GM19452 (cell line): ENCODE results near the gene ZNF592.

ENCODE experiments used
- ATAC-seq: cut with Tn5 transposase; IDR thresholded peaks from one replicate; pipeline ENCODE4 v1.9.1; 2021; ENCODE audit not compliant: unreplicated experiment

ZNF592 gene, protein sequence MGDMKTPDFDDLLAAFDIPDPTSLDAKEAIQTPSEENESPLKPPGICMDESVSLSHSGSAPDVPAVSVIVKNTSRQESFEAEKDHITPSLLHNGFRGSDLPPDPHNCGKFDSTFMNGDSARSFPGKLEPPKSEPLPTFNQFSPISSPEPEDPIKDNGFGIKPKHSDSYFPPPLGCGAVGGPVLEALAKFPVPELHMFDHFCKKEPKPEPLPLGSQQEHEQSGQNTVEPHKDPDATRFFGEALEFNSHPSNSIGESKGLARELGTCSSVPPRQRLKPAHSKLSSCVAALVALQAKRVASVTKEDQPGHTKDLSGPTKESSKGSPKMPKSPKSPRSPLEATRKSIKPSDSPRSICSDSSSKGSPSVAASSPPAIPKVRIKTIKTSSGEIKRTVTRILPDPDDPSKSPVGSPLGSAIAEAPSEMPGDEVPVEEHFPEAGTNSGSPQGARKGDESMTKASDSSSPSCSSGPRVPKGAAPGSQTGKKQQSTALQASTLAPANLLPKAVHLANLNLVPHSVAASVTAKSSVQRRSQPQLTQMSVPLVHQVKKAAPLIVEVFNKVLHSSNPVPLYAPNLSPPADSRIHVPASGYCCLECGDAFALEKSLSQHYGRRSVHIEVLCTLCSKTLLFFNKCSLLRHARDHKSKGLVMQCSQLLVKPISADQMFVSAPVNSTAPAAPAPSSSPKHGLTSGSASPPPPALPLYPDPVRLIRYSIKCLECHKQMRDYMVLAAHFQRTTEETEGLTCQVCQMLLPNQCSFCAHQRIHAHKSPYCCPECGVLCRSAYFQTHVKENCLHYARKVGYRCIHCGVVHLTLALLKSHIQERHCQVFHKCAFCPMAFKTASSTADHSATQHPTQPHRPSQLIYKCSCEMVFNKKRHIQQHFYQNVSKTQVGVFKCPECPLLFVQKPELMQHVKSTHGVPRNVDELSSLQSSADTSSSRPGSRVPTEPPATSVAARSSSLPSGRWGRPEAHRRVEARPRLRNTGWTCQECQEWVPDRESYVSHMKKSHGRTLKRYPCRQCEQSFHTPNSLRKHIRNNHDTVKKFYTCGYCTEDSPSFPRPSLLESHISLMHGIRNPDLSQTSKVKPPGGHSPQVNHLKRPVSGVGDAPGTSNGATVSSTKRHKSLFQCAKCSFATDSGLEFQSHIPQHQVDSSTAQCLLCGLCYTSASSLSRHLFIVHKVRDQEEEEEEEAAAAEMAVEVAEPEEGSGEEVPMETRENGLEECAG (N-terminal part only)

DNA sequence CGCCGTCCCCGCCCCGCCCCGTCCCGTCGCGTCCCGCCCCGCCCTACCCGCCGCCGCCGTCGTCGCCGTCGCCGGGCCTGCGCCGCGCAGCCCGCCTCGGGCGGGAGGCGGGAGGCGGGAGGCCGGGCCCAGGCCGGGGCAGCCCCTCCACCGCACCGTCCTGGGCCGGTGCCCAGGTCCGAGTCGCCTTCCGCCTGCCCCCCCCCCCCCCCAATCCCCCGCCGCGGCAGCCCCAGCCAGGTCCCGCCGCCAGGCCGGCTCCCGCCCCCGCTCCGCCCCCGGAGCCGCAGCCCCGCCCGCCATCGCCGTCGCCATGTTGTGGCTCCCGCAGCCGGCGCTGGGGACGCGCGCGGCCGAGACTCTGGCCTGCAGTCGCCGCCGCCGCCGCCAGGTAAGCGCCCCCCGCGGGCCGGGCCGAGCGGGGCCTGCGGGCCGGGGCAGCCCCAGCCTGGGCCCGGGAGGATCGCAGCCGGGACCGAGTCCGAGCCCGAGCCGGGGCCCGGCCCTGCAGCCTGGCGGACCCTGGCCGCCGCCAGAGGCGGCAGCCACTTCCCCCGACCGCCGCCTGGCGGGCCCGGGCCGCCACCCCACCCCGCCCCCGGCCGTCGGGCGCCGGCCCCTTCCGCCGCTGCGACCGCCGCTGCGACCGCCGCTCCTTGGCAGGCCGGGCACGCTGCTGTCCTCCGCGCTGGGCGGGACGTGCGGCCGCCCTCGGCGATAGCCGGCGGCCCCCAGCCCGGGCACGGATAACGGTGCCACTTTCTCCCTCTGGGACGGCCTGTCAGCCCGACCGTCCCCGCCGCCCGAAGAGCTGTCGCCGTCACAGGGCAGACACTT is at the start of gene ZNF592:
ZNF592 (plus strand) TSS at position 319 of the 837 bp plus-strand sequence. CDS start 34,084 bp downstream, outside the sequence.
- peak; percentile 61 for ATAC-seq

DNA sequence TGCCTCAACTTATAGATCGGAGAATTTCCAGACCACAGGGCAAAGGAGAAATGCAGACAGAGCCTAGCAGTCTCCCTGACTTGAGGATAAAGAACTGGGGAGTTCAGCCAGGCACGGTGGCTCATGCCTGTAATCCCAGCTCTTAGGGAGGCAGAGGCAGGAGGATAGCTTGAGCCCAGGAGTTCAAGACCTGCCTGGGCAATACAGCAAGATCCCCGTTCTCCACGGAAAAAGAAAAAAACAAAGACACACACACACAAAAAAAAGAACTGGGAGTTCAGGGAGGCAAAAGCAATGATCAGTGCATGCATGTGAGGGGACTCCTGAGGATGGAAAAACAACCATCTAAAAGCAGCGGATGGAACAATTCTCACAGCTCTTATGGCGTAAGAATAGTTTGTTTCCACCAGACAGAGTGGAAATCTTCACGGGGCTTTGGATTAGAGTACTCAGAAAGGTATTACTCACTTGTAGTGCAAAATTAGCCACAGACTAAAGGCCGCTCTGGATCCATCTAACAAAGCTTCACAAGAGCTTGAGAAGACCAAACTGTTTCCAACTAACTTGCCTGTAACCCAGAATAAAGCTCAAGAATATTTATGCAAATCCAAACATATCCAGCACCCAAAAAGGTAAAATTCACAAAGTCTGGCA is 48.7 kb upstream of the ZNF592 start:
- ATAC-seq, result no peak

DNA sequence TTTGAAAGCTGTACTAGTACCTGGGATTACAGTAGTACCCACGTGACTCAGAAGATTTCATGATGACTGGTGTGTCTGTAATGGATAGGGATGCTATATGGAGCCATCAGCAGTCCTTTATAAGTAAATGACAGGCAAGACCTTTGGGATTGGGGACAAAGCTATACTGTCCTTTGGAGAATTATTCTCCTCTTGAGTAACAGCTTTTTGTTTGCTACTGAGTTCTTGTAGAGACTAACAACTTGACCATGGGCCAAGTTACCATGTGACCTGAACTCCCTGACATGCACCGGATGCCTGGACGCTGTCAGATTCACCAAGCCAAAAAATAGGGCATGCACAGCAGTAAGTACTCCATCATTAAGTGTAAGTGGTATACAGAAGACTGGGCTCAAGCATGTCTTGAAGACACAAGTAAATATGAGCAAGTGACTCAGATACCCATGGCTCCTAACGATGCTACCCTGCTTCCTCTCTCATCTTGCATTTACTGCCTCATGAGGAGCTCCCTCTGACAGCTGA is 45.4 kb upstream of the ZNF592 start:
- no peak for ATAC-seq

DNA sequence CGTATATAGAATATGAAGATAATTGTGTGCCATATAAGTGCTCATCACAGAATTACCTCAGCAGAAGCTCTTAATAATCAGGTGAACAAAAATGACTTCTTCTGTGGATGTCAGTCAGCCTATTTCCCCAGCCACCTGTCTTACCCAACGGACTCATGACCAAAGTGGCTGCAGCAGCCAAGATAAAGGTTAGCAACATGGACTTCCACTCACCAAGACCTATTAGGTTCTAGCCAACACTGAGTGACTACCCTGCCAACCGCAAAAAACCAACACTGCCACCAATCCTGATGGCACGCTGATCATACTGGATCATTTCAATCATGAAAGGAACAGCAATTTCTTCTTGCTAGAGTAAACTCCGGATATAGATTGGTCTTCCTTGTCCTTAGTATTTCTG is 44.6 kb upstream of the ZNF592 start:
- ATAC-seq, result no peak

DNA sequence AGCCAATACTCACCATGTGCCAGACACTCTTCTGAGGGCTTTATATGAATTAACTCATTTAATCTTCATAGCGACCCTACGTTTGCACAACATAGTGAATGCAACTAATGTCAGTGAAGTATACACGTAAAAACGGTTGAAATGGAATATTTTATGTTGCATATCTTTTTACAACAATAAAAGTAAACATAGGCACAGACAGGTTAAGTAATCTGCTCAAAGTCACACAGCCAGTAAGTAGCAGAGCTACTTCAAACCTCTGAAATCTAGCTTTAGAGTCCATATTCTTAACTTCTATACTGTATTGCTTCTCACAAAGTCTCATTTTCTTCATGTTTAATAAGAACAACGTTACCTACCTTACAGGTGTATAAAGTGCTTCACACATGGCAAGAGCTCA is 34.0 kb upstream of the ZNF592 start:
- no peak for ATAC-seq

DNA sequence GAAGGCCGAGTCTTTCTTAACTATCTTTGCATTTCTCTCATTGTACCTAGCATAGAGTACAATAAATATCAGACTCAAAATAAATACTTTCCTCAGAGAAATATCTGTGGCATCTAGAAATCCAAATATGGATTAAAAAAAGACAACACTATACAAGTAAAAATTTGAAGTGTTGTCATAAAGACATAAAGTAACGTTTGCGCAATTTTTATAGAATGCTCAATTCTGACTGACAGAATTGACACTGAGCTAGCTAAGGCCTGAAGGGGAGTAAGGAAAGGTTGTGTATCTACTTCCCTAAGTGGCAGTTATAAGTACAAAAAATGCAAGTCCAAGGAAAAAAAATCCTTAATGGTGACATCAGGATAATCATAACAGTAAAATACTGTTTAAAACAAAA is 33.6 kb upstream of the ZNF592 start:
- no peak for ATAC-seq

DNA sequence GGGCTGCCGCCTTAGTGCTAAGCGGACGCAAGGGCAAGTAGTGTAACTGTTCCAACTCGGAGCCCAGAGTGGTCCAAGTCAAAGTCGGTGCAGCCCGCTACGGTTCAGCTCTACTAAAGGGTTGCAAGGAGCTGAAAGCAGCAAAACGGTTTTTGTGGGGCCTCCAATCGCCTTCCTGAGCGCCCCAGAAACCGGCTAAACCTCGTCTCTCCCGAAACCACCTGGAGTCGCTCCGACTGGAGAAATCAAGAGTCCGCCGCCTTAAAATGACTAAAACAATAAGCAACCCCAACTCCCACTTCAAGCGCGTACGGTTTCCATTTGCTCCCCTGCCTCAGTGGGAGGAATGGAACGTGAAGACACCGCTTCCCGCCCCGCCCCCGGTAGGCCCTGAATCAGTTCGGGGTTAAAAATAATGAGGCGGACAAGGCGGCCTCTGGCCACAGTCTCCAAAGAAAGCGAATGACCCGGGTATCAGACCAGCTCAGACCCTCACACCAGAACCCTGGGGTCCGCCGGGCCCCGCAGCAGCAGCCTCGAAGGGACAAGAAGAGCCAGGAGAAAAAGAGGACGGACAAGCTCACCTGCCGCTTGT is 32.9 kb upstream of the ZNF592 start:
- no peak for ATAC-seq

DNA sequence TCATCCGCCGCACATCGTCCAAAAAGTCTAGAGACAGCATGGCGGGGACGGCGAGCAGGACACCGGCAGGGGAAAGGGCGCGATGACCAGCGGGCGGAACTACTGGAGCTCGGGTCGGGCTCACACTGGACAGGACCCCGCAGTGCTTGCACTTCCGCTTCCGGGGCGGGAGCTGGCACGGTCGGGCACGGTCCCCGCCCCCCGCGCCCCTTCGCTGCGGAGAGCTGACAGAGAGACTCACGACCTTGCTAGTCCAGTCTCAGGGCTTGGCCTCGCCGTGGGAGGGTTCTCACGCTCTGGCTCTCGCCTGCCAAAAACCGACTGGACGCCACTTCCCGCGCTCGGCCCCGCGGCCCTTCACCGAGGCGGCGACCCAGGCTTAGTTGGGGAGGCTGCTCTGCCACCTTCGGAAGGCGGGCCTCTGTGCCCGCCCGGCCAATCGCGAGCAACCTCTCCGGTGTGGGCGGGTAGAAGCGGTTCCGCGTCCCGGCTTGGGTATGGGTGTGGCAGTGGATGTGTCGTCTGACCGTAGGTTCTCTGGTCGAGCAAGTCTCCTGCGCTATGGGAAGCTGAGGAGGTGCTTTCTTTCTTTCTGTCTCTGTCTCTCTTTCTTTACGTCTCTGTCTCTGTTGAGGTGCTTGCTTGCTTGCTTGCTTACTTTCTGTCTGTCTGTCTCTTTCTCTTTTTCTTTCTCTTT is 32.2 kb upstream of the ZNF592 start, which contains the start of gene SEC11A:
SEC11A (minus strand) TSS at position 104 of the 697 bp plus-strand sequence; CDS start at position 40, 64 bp downstream.
- peak; percentile 96 for ATAC-seq

DNA sequence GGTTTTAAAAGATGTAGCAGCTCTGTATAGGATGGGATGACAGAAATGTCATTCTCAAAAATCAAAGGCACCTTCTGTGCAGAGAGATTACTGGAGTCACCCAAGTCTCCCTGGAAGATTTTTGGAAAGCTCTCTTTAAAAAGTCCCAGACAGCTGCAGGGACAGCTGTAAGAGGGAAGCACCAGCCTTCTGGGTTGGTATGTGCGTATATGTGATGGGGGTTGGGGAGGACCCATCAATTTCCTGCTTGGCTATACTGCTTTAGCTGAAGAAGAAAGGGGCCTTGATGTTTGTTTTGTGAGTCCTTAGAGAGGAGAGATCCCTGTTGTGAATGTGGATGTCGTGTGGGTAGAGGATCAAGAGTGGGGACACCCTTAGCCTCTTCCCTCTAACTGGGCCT is 27.0 kb upstream of the ZNF592 start:
- ATAC-seq, result no peak

DNA sequence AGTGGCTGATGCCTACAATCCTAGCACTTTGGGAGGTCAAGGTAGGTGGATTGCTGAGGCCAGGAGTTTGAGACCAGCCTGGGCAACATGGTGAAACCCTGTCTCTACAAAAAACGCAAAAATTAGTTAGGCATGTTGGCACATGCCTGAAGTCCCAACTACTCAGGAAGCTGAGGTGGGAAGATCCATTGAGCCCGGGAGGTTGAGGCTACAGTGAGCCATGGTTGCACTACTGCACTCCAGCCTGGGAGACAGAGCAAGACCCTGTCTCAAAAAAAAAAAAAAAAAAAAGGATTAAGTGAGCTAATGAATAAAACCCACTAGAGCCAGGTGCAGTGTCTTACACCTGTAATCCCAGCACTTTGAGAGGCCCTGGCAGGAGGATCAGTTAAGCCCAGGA is 25.8 kb upstream of the ZNF592 start:
- no peak for ATAC-seq

DNA sequence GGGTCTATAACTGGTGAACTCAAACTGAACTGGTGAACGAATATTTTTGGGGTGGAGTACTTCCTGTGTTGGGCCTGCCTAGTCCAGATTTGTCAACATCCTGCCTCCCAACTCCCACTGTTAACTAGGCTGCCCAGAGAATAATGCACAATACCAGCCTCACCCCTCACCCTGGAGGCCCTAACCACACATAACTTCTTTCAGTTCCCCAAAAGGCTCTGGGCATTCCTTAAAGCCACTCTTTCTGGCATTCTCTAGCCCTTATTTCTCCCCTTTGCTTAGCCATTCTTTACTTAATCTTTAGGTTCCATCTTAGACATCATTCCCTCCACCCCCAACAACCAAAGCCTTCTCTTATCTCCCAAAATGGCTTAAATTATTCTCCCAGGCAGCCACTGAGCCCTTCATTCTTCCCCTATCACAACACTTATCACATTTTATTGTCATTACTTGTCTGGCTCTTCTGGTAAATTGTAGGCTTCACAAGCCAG is 23.3 kb upstream of the ZNF592 start:
- peak; percentile 78 for ATAC-seq

DNA sequence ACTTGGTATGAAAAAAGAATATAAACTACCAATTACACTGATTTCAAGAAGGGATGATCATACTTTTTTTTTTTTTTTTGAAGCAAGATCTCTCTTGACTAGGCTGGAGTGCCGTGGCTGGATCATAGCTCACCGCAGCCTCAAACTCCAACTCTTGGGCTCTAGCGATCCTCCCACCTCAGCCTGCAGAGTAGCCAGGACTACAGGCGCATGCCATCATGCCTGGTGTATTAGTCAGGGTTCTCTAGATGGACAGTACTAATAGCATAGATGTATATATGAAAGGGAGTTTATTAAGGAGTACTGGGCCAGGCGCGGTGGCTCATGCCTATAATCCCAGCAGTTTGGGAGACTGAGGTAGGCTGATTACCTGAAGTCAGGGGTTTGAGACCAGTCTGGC is 21.0 kb upstream of the ZNF592 start:
- no peak for ATAC-seq

DNA sequence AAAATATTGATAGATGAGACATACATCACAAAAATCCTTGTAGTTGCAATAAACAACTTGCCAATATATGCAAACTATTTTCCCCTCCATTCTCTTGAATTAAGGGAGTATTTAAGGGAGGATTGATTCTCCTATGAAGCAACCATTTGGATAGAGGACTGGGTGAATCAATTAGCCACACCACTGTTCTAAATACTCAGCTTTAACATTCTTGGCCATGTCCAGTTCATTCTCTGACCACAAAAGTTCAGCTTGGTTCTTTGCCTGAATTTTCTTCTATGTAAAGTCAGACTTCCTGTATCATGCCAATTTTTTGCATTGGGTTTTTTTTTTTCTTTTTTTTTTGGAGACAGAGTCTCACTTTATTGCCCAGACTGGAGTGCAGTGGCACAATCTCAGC is 16.6 kb upstream of the ZNF592 start:
- ATAC-seq, result no peak

DNA sequence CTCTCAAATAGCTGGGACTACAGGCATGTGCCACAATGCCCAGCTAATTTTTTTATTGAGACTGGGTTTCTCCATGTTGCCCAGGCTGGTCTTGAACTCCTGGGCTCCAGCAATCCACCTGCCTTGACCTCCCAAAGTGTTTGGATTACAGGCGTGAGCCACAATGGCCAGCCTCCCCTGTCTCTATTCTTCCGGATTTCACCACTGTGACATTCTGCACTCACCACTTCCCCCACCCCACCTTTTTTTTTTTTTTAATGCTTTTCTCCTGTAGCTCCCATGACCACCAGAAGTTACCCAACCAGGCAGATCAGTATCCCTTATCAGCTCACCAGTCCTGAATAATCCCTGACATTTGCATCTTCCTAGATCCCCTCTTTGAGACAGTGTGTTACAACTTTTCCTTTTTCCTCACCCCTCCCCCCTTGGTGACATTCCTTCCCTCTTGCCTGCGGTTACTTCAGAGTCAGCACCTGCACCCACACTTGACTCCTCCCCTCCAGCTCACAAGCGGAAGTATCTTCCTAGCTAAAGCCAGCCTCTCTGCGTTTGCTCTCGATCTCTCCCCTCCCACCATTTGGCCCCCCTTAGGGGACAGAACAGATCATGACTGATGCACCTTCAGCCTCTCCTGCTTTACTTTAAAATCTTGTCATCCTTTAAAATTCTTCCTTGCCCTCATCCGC is 13.5 kb upstream of the ZNF592 start:
- peak; percentile 58 for ATAC-seq

DNA sequence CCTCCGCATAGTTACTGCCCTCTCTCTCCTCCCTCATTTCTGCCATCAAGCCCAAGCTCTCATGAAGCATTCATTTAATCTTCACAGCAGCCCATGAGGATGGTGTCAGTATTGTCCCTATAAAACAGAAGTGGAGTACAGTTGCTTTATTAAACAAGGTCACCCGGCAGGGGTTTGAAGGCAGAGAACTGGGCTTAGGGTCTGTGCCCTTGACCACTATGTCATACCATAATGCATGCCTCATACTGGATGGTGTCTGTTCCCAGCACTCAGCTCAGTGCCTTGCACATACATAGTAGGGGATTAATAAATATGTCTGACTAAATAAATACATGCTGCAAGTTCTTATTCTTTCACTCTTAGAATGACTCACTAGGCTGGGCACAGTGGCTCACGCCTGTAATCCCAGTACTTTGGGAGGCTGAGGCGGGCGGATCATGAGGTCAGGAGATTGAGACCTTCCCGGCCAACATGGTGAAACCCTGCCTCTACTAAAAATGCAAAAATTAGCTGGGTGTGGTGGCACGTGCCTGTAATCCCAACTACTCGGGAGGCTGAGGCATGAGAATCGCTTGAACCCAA is 12.8 kb upstream of the ZNF592 start:
- peak; percentile 46 for ATAC-seq

DNA sequence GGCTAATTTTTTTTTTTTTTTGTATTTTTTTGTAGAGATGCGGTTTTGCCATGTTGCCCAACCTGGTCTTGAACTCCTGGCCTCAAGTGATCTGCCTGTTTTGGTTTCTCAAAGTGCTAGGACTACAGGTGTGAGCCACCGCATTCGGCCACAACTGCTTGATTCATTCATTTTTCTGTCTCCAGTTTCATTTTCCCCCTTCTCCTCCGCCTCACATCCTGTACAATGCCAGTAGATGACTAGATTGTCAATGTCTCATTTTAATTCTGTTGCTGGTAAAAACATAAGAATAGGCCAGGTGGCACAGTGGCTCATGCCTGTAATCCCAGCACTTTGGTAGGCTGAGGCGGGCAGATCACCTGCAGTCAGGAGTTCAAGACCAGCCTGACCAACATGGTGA is 12.0 kb upstream of the ZNF592 start:
- ATAC-seq, result peak; percentile 53

DNA sequence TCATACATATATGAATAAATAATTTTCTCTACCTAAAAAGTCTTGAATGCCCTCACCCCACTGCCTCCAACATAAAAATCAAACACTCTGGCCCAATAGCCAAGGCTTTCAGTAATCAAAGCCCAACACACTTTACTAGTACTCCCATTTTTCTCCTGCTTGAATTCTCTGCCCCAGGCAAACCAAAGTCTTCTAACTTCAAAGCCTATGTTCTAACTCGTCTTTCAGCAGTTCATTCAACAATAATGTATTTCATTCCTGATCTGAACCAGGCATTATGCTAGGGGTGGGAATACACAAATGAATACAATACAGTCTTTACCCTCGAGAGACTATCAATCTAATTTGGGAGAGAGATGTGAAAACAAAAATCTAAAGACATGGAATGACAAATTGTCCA is 11.4 kb upstream of the ZNF592 start:
- ATAC-seq, result no peak
